Suprapubic skin (tissue), 4 donors: ENCODE data around the gene DUOX2. TPM values are rescaled to one million over a fixed set of nuclear protein-coding genes. Genes with fewer than 3 reads are reported as not detected.
A peak's percentile ranks its signal among the peaks of the same experiment; 100 is the strongest.

Experiments
- DNase-seq, 2 donors: peaks; one replicate each; pipeline ENCODE4 v3.0.0-alpha.2; 2019; ENCODE audit warnings: low spot score in 2 of 2
- H3K27ac ChIP-seq: fragments of 200-600 bp; sonication (generic); one replicate; pipeline ENCODE4 v1.5.1; 2019
- H3K27me3 ChIP-seq: fragments of 200-600 bp; sonication (generic); one replicate; pipeline ENCODE4 v1.5.1; 2019
- H3K36me3 ChIP-seq: fragments of 200-600 bp; sonication (generic); one replicate; pipeline ENCODE4 v1.5.1; 2019
- H3K4me1 ChIP-seq: fragments of 200-600 bp; sonication (generic); one replicate; pipeline ENCODE4 v1.5.1; 2019
- H3K4me3 ChIP-seq: fragments of 200-600 bp; sonication (generic); one replicate; pipeline ENCODE4 v1.5.1; 2019; ENCODE audit warnings: mild to moderate bottlenecking
- H3K9me3 ChIP-seq: fragments of 200-600 bp; sonication (generic); one replicate; pipeline ENCODE4 v1.5.1; 2019
- CTCF ChIP-seq, 2 donors: fragments of 200-600 bp in 1 of 2; fragments of 450-650 bp in 1 of 2; sonication (generic) in 1 of 2; IDR thresholded peaks; one replicate each; pipeline ENCODE4 v1.5.1; 2016 to 2019; ENCODE audit warnings: antibody characterized with exemption in 2 of 2, mild to moderate bottlenecking in 1 of 2, moderate library complexity in 1 of 2
- EP300 ChIP-seq: sonication (generic); formaldehyde crosslinking; IDR thresholded peaks from one replicate; pipeline ENCODE4 v1.6.1; 2017; ENCODE audit warnings: antibody characterized with exemption
- POLR2A ChIP-seq, 2 donors: fragments of 450-650 bp; IDR thresholded peaks; one replicate each; pipeline ENCODE4 v1.6.1; 2017; ENCODE audit warnings: antibody characterized with exemption in 2 of 2, mild to moderate bottlenecking in 2 of 2, moderate library complexity in 2 of 2
- POLR2AphosphoS5 ChIP-seq, 3 donors: sonication (generic); formaldehyde crosslinking; IDR thresholded peaks; one replicate each; pipeline ENCODE4 v1.6.1; 2017; ENCODE audit warnings: antibody characterized with exemption in 3 of 3
- WGBS: methylation state at CpG from one replicate; pipeline ENCODE4 v1.1.5; 2018; 5-methylcytosine and 5-hydroxymethylcytosine counted together
- total RNA-seq, 4 donors: library from RNA; depleted of rRNA; stranded (reverse); fragments of >200 nt; gene quantifications; one replicate each; pipeline ENCODE4 v1.1.0, GENCODE V29; 2016

Gene DUOX2
- total RNA-seq, 4 donors from 2014 or later, result 2.3 to 32.6 (median 6.9) TPM

GRCh38 chr15:45129651-45130129, 15.7 kb upstream of the DUOX2 start, which contains the start of the genes DUOX1 and DUOXA1:
Gene DUOX1, plus strand, starts transcription at chr15:45129994. Its CDS starts 1,973 bp downstream, at chr15:45131967.
Gene DUOXA1, minus strand, starts transcription at chr15:45129879. Its CDS starts 6,865 bp downstream, at chr15:45123014.
- 0% methylated on average over 4 of the region's 46 CpGs for WGBS
- no peak for DNase-seq
- no peaks in the 10 kb centered on the region for H3K36me3 ChIP-seq
- no peak for TF ChIP-seq POLR2AphosphoS5 (IDR thresholded peaks at IDR 0.05)
- no peak for TF ChIP-seq CTCF (IDR thresholded peaks at IDR 0.05)
- TF ChIP-seq EP300, result no peak
- peak within 1 kb of the TSS; percentile 72 for H3K27ac ChIP-seq
- H3K4me3 ChIP-seq, result peak within 1 kb of the TSS; percentile 58
- peaks cover 21% of the 10 kb centered on the region for H3K27me3 ChIP-seq
- no peaks in the 10 kb centered on the region for H3K9me3 ChIP-seq
- peaks cover 38% of the 10 kb centered on the region for H3K4me1 ChIP-seq

GRCh38 chr15:45128971-45129639, 15.1 kb upstream of the DUOX2 start:
- Histone ChIP-seq H3K4me3 (peak overlapping the region; percentile 58), H3K27me3 (peaks cover 15% of the 10 kb centered on the region), H3K27ac (peak overlapping the region; percentile 72), H3K4me1 (peaks cover 33% of the 10 kb centered on the region), H3K9me3 (no peaks in the 10 kb centered on the region), H3K36me3 (no peaks in the 10 kb centered on the region)
- no peak for DNase-seq
- 7% methylated on average over 30 of the region's 47 CpGs for WGBS
- no peak for TF ChIP-seq POLR2AphosphoS5 (IDR thresholded peaks at IDR 0.05)
- no peak for TF ChIP-seq CTCF (IDR thresholded peaks at IDR 0.05)
- no peak for TF ChIP-seq POLR2A (IDR thresholded peaks at IDR 0.05)
- TF ChIP-seq EP300, result no peak

- no peak for DNase-seq
- H3K4me3 ChIP-seq, result no peak overlapping the region
- no peaks in the 10 kb centered on the region for H3K36me3 ChIP-seq
- H3K4me1 ChIP-seq, result peaks cover 23% of the 10 kb centered on the region
- no peaks in the 10 kb centered on the region for H3K9me3 ChIP-seq
- 85% methylated on average over 2 of the region's 2 CpGs for WGBS
- H3K27me3 ChIP-seq, result peaks cover 8% of the 10 kb centered on the region
- TF ChIP-seq POLR2A (IDR thresholded peaks at IDR 0.05) (no peak), CTCF (IDR thresholded peaks at IDR 0.05) (peak; percentile 42 to 65)
- H3K27ac ChIP-seq, result no peak overlapping the region
Observed at GRCh38 chr15:45126535-45127158, 12.7 kb upstream of the DUOX2 start.

- no peak for DNase-seq
- H3K27ac ChIP-seq, result no peak overlapping the region
Observed at GRCh38 chr15:45123397-45123796, 9.4 kb upstream of the DUOX2 start.

More at GRCh38 chr15:45123397-45123796, 9.4 kb upstream of the DUOX2 start:
- Histone ChIP-seq H3K4me1 (no peaks in the 10 kb centered on the region), H3K9me3 (no peaks in the 10 kb centered on the region), H3K4me3 (no peak overlapping the region), H3K27me3 (peaks cover 7% of the 10 kb centered on the region), H3K36me3 (no peaks in the 10 kb centered on the region)
- no peak for TF ChIP-seq EP300
- no peak for TF ChIP-seq CTCF (IDR thresholded peaks at IDR 0.05)
- no peak for TF ChIP-seq POLR2A (IDR thresholded peaks at IDR 0.05)
- TF ChIP-seq POLR2AphosphoS5 (IDR thresholded peaks at IDR 0.05), result no peak
